GM12878 (cell line): ENCODE measurements around the gene TSPEAR. TPM values are rescaled to one million over a fixed set of nuclear protein-coding genes. Genes with fewer than 3 reads are reported as not detected.
"Not testable (repeated sequence)": the region's sequence is repeated elsewhere in the genome, so short reads cannot be mapped to it uniquely, and the experiment has no call there.

ENCODE experiments used
- ATAC-seq: fragments of 200-7000 bp; cut with Tn5 transposase; 3 replicates; pipeline ENCODE4 v1.9.1; 2020; ENCODE audit warnings: mild to moderate bottlenecking, moderate library complexity
- BruUV-seq: library from RNA; stranded (reverse); fragments of 400-500 nt; replicated peaks from 2 replicates; lab custom pipeline; 2021; lab: Mats Ljungman, UMichigan
- CTCF ChIA-PET: fragments of 300-600 bp; sonication (Branson Sonifier 250); formaldehyde crosslinking; extraction: SDS; loops from one replicate; lab custom pipeline; 2021; ENCODE audit warnings: inconsistent platforms; lab: Yijun Ruan, JAX
- POLR2A ChIA-PET: fragments of 350-600 bp; formaldehyde crosslinking; extraction: SDS; loops from one replicate; lab custom pipeline; 2021; ENCODE audit warnings: inconsistent platforms; lab: Charles Lee
- RAD21 ChIA-PET: fragments of 300-600 bp; sonication (Branson Sonifier 250); formaldehyde crosslinking; loops from one replicate; lab custom pipeline; 2023; ENCODE audit warnings: antibody characterized with exemption; ENCODE audit not compliant: unreplicated experiment; lab: Charles Lee
- SMC1A ChIA-PET: fragments of 300-600 bp; sonication (Branson Sonifier 250); formaldehyde crosslinking; loops from one replicate; lab custom pipeline; 2023; ENCODE audit not compliant: unreplicated experiment, uncharacterized antibody; lab: Charles Lee
- DNase-seq: peaks from one replicate; pipeline ENCODE4 v3.0.0-alpha.2; 2011; ENCODE audit warnings: low read depth, low spot score
- FAIRE-seq: peaks from 3 replicates; lab custom pipeline; 2011; peaks lifted over from hg19 to GRCh38; lab: Jason Lieb, UNC
- H2AFZ ChIP-seq: 2 replicates; pipeline ENCODE4 v1.6.0; 2011; ENCODE audit warnings: low read depth, low read length, control low read depth; ENCODE audit not compliant: control insufficient read depth
- H3K27ac ChIP-seq: 2 replicates; pipeline ENCODE4 v1.5.1; 2011; ENCODE audit warnings: control low read depth; ENCODE audit not compliant: control insufficient read depth, insufficient read depth
- H3K27me3 ChIP-seq, 2 experiments: replicated peaks in 1 of 2; 2 replicates each; pipeline versions ENCODE4 v1.6.0 to v1.6.1; 2011; ENCODE audit warnings: low read length in 1 of 2; ENCODE audit not compliant: control insufficient read depth in 2 of 2, insufficient read depth in 2 of 2
- H3K36me3 ChIP-seq, 2 experiments: 2 replicates each; pipeline ENCODE4 v1.5.1; 2011; ENCODE audit warnings: low read length in 1 of 2; ENCODE audit not compliant: control insufficient read depth in 2 of 2, insufficient read depth in 2 of 2
- H3K4me1 ChIP-seq: 2 replicates; pipeline ENCODE4 v1.6.1; 2011; ENCODE audit warnings: mild to moderate bottlenecking, low read length, moderate library complexity, mixed read lengths; ENCODE audit not compliant: control insufficient read depth, insufficient read depth
- H3K4me2 ChIP-seq: 2 replicates; pipeline ENCODE4 v1.6.0; 2011; ENCODE audit warnings: control low read depth; ENCODE audit not compliant: control insufficient read depth, insufficient read depth
- H3K4me3 ChIP-seq: fragments of 200-600 bp; sonication (generic); 2 replicates; pipeline ENCODE4 v1.5.1; 2016
- H3K79me2 ChIP-seq: 2 replicates; pipeline ENCODE4 v1.6.0; 2011; ENCODE audit warnings: low read length; ENCODE audit not compliant: control insufficient read depth, insufficient read depth
- H3K9ac ChIP-seq: 2 replicates; pipeline ENCODE4 v1.8.0; 2011; ENCODE audit warnings: low read length, control low read depth, mixed read lengths; ENCODE audit not compliant: control insufficient read depth, insufficient read depth
- H3K9me3 ChIP-seq: replicated peaks from 3 replicates; pipeline ENCODE4 v1.5.1; 2011; ENCODE audit warnings: mild to moderate bottlenecking, low read length; ENCODE audit not compliant: control insufficient read depth, insufficient read depth
- H4K20me1 ChIP-seq: 2 replicates; pipeline ENCODE4 v1.6.0; 2011; ENCODE audit not compliant: control insufficient read depth, insufficient read depth
- CBFB ChIP-seq: IDR thresholded peaks from 2 replicates; pipeline ENCODE4 v1.6.1; 2016; ENCODE audit warnings: antibody characterized with exemption, low read depth
- CHD1 ChIP-seq: IDR thresholded peaks from 2 replicates; pipeline ENCODE4 v1.6.1; 2012; ENCODE audit warnings: low read depth, low read length, improper control_type of control experiment
- E4F1 ChIP-seq: fragments of 450-650 bp; IDR thresholded peaks from 2 replicates; pipeline ENCODE4 v1.6.1; 2018; ENCODE audit warnings: borderline replicate concordance, mild to moderate bottlenecking; ENCODE audit not compliant: partially characterized antibody
- ELK1 ChIP-seq: IDR thresholded peaks from 2 replicates; pipeline ENCODE4 v1.6.1; 2012; ENCODE audit warnings: low read depth, low read length, improper control_type of control experiment
- ESRRA ChIP-seq: IDR thresholded peaks from 2 replicates; pipeline ENCODE4 v1.6.1; 2012; ENCODE audit warnings: mild to moderate bottlenecking, low read length, improper control_type of control experiment
- FOXK2 ChIP-seq: fragments of 450-650 bp; IDR thresholded peaks from 2 replicates; pipeline ENCODE4 v1.6.1; 2017; ENCODE audit warnings: mild to moderate bottlenecking, moderate library complexity
- HCFC1 ChIP-seq: fragments of 150-350 bp; IDR thresholded peaks from 2 replicates; pipeline ENCODE4 v1.6.1; 2014; ENCODE audit warnings: low read length
- NFYA ChIP-seq: IDR thresholded peaks from 2 replicates; pipeline ENCODE4 v1.6.1; 2011; ENCODE audit warnings: low read depth, mild to moderate bottlenecking, low read length, improper control_type of control experiment, borderline replicate concordance
- NKRF ChIP-seq: fragments of 450-650 bp; conservative IDR thresholded peaks from 2 replicates; pipeline ENCODE4 v1.6.1; 2017; ENCODE audit warnings: mild to moderate bottlenecking, moderate library complexity
- NRF1 ChIP-seq: conservative IDR thresholded peaks from 2 replicates; pipeline ENCODE4 v1.6.1; 2011; ENCODE audit warnings: mild to moderate bottlenecking, low read depth, low read length, improper control_type of control experiment
- TBL1XR1 ChIP-seq: IDR thresholded peaks from 2 replicates; pipeline ENCODE4 v1.6.1; 2012; ENCODE audit warnings: low read depth, low read length, improper control_type of control experiment
- WGBS: methylation state at CpG from one replicate; pipeline ENCODE4 v1.1.6; 2016; ENCODE audit warnings: low lambda C conversion rate; ENCODE audit not compliant: insufficient replicate concordance, insufficient coverage; ENCODE audit errors: missing lambda C conversion rate; 5-methylcytosine and 5-hydroxymethylcytosine counted together
- in situ Hi-C: fragments of 300-500 bp; cut with MboI; formaldehyde crosslinking; loops from 9 replicates; pipeline ENCODE4 v1.14.3; 2018; ENCODE audit warnings: mixed read lengths
- intact Hi-C: fragments of 100-400 bp; cut with micrococcal nuclease; formaldehyde crosslinking; loops from one replicate; pipeline ENCODE4 v1.14.2; 2022; ENCODE audit not compliant: unreplicated experiment
- polyA plus RNA-seq, 11 experiments: library from polyadenylated mRNA; depleted of rRNA in 4 of 11; unstranded in 6 of 11; stranded (reverse) in 5 of 11; fragments of >200 nt; fragmentation: Nextera tagmentation in 4 of 11; fragmentation: Illumina TruSeq in 1 of 11; extraction: Ambion mirVana in 4 of 11; extraction: Trizol in 1 of 11; gene quantifications; 1 replicate in 1 of 11; 2 replicates in 10 of 11; pipeline versions ENCODE4 v1.2.1 to v1.2.3, GENCODE V29; 2011 to 2016; ENCODE audit warnings: inconsistent platforms in 2 of 11, missing spikeins in 2 of 11, low read depth in 1 of 11
- total RNA-seq, 4 experiments: library from RNA; depleted of rRNA in 3 of 4; stranded (reverse); fragments of >200 nt in 3 of 4; fragmentation: Illumina TruSeq in 1 of 4; extraction: Trizol in 1 of 4; gene quantifications; 2 replicates each; pipeline versions ENCODE4 v1.2.1 to v1.2.3, GENCODE V29; 2013 to 2021

TSPEAR gene
- total and polyA plus RNA-seq, 10 of the 15 experiments (the other 5 are each of a cell fraction or from before 2014, with no cell fraction given): not detected

GRCh38 chr21:44691686-44692085, 19.7 kb downstream of the TSPEAR start (continued):
- TF ChIP-seq NFYA (no peak), NRF1 (no peak)

- H3K4me2 ChIP-seq, H3K36me3 ChIP-seq, H4K20me1 ChIP-seq, BruUV-seq, H3K9ac ChIP-seq, intact Hi-C loops, DNase-seq, H3K79me2 ChIP-seq, FAIRE-seq, POLR2A ChIA-PET, CTCF ChIA-PET, ATAC-seq, H3K4me1 ChIP-seq, SMC1A ChIA-PET, H3K9me3 ChIP-seq, H2AFZ ChIP-seq, in situ Hi-C loops, H3K27ac ChIP-seq, RAD21 ChIA-PET, H3K27me3 ChIP-seq, H3K4me3 ChIP-seq: not testable (repeated sequence)
- 0% methylated on average over 3 of the region's 3 CpGs for whole genome bisulfite sequencing
These were observed 21.6 kb downstream of the TSPEAR start for GRCh38 chr21:44689740-44690139.

GRCh38 chr21:44687671-44688070, 23.7 kb downstream of the TSPEAR start:
- no TSS peak for BruUV-seq
- intact Hi-C loops: no loop called here
- TF ChIP-seq HCFC1 (no peak), E4F1 (no peak), FOXK2 (no peak), TBL1XR1 (no peak), ESRRA (no peak), NKRF (no peak), ELK1 (no peak), NRF1 (no peak), CBFB (no peak), CHD1 (no peak)

More at GRCh38 chr21:44687671-44688070, 23.7 kb downstream of the TSPEAR start:
- H3K27me3 ChIP-seq: peaks cover 0 to 1% of the 10 kb centered on the region in 2 experiments; a peak in 2 of 4 replicates
- H3K4me3 ChIP-seq: no peak overlapping the region
- ATAC-seq (no peak), DNase-seq (no peak), FAIRE-seq (no peak)
- in situ Hi-C loops: no loop called here
- RAD21 ChIA-PET: no interaction called here
- no peaks in the 10 kb centered on the region for H3K9me3 ChIP-seq
- WGBS: 22% methylated on average over 11 of the region's 11 CpGs
- no peaks in the 10 kb centered on the region; the same call in 1 of the 2 replicates for H3K4me1 ChIP-seq
- no peak overlapping the region for H3K4me2 ChIP-seq
- H3K36me3 ChIP-seq: no peaks in the 10 kb centered on the region
- H2AFZ ChIP-seq: no peak overlapping the region
- SMC1A ChIA-PET: no interaction called here
- no peaks in the 10 kb centered on the region for H4K20me1 ChIP-seq
- no peaks in the 10 kb centered on the region for H3K79me2 ChIP-seq
- no peak overlapping the region for H3K27ac ChIP-seq
- CTCF ChIA-PET: no interaction called here
- no peak overlapping the region for H3K9ac ChIP-seq
- POLR2A ChIA-PET: no interaction called here
